Naive thymus-derived CD4-positive, alpha-beta T cell (primary cell): ENCODE measurements around the gene ZNF274. TPM values are rescaled to one million over a fixed set of nuclear protein-coding genes. Genes with fewer than 3 reads are reported as not detected.
A peak's percentile ranks its signal among the peaks of the same experiment; 100 is the strongest.

ENCODE experiments used
- ATAC-seq: fragments of 150-1000 bp; cut with Tn5 transposase; 2 replicates; pipeline ENCODE4 v1.10.0; 2021; ENCODE audit warnings: mild to moderate bottlenecking, moderate library complexity
- CTCF ChIA-PET: fragments of 350-600 bp; sonication (Branson Sonifier 250); formaldehyde crosslinking; loops from one replicate; lab custom pipeline; 2021; ENCODE audit warnings: antibody characterized with exemption; lab: Charles Lee
- POLR2A ChIA-PET: fragments of 350-600 bp; sonication (Branson Sonifier 250); formaldehyde crosslinking; loops from one replicate; lab custom pipeline; 2021; ENCODE audit warnings: antibody characterized with exemption, inconsistent platforms; lab: Charles Lee
- DNase-seq, 9 donors: peaks; one replicate each; pipeline versions ENCODE4 v3.0.0 to v3.0.0-alpha.2; 2020 to 2022; ENCODE audit warnings: mixed read lengths in 1 of 9
- H3K27ac ChIP-seq: one replicate; pipeline ENCODE4 v1.7.0; 2013; ENCODE audit warnings: mild to moderate bottlenecking, low read depth, low read length, moderate library complexity
- H3K27me3 ChIP-seq, 2 donors: one replicate each; pipeline ENCODE4 v1.7.0; 2013; ENCODE audit warnings: low read length in 2 of 2, mild to moderate bottlenecking in 2 of 2, moderate library complexity in 2 of 2; ENCODE audit not compliant: control insufficient read depth in 2 of 2, insufficient read depth in 2 of 2
- H3K36me3 ChIP-seq, 3 experiments: 1 replicate in 2 of 3; 2 replicates in 1 of 3; pipeline ENCODE4 v1.7.0; 2013; ENCODE audit warnings: low read length in 3 of 3, mild to moderate bottlenecking in 3 of 3, moderate library complexity in 1 of 3; ENCODE audit not compliant: insufficient read depth in 3 of 3, control insufficient read depth in 2 of 3
- H3K4me1 ChIP-seq, 2 donors: one replicate each; pipeline ENCODE4 v1.7.0; 2013; ENCODE audit warnings: low read length in 2 of 2, mild to moderate bottlenecking in 2 of 2, moderate library complexity in 1 of 2; ENCODE audit not compliant: control insufficient read depth in 2 of 2, insufficient read depth in 2 of 2
- H3K4me3 ChIP-seq: 2 replicates; pipeline ENCODE4 v1.7.0; 2013; ENCODE audit warnings: mild to moderate bottlenecking, low read length
- H3K9me3 ChIP-seq, 3 experiments: 1 replicate in 2 of 3; 2 replicates in 1 of 3; pipeline ENCODE4 v1.7.0; 2013; ENCODE audit warnings: low read length in 3 of 3; ENCODE audit not compliant: control insufficient read depth in 2 of 3
- H3K27ac Mint-ChIP-seq, 9 donors: one replicate each; pipeline ENCODE4 v1.8.0; 2020 to 2022; ENCODE audit warnings: mixed read lengths in 9 of 9, mild to moderate bottlenecking in 8 of 9, moderate library complexity in 5 of 9, inconsistent platforms in 2 of 9
- H3K27me3 Mint-ChIP-seq, 5 donors: one replicate each; pipeline ENCODE4 v1.8.0; 2021 to 2022; ENCODE audit warnings: mixed read lengths in 5 of 5, mild to moderate bottlenecking in 1 of 5
- H3K36me3 Mint-ChIP-seq, 5 donors: one replicate each; pipeline ENCODE4 v1.8.0; 2020 to 2022; ENCODE audit warnings: mixed read lengths in 5 of 5, mild to moderate bottlenecking in 3 of 5, inconsistent platforms in 1 of 5
- H3K4me1 Mint-ChIP-seq, 7 donors: one replicate each; pipeline ENCODE4 v1.8.0; 2020 to 2022; ENCODE audit warnings: mixed read lengths in 7 of 7, mild to moderate bottlenecking in 3 of 7, inconsistent platforms in 1 of 7
- H3K4me3 Mint-ChIP-seq, 10 donors: one replicate each; pipeline ENCODE4 v1.8.0; 2020 to 2022; ENCODE audit warnings: mild to moderate bottlenecking in 10 of 10, mixed read lengths in 10 of 10, moderate library complexity in 6 of 10, inconsistent platforms in 2 of 10
- H3K9me3 Mint-ChIP-seq, 11 donors: one replicate each; pipeline ENCODE4 v1.8.0; 2020 to 2022; ENCODE audit warnings: mixed read lengths in 11 of 11, mild to moderate bottlenecking in 4 of 11, inconsistent platforms in 1 of 11, moderate library complexity in 1 of 11
- intact Hi-C, 2 donors: fragments of 100-400 bp; cut with micrococcal nuclease; formaldehyde crosslinking; loops; one replicate each; pipeline ENCODE4 v1.15.1; 2023
- polyA plus RNA-seq, 2 donors: library from polyadenylated mRNA; unstranded; fragments of 300-500 nt; fragmentation: Illumina TruSeq; gene quantifications; one replicate each; pipeline ENCODE4 v1.2.3, GENCODE V29; 2021
- total RNA-seq, 6 experiments: library from RNA in 5 of 6; stranded (reverse) in 5 of 6; gene quantifications; 1 replicate in 5 of 6; 2 replicates in 1 of 6; pipeline ENCODE4 v1.2.3 and lab custom pipeline; 2021 to 2026

The ZNF274 gene
- total and polyA plus RNA-seq, 7 experiments from 2014 or later, result 20.1 to 91.1 (median 52.7) TPM

DNA sequence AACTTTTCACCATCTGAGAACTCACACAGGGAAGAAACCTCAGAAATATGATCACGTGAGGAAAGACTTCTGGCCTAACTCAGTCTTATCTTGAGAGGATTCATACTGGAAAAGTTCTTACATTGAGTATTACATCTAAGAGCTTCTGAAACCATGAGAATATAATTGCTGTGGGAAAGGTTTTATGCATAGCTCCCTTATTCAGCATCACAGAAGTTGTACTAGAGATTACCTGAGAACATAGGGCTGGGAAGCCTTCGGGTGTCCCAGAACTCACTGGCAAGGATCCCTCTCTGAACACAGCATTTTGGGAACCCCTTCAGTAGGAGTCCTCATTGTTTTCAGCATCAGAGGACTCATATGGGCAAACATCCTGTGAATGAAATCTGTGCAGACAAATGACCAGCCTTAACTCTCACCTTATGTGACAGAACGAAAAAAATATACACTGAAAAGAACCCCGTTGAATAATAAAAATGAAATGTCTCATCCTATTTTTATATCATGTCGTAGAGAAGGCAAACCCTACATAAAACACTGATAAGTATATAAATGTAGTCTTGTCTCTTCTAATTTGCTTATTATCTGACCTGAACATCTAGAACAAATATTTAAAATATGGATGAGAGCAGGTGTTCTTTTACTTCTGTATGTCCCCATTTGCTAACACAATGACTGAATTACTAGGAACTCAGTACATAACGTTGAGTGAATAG lies 14.2 kb downstream of the ZNF274 start:
- ChIA-PET CTCF (no interaction called here), POLR2A (interaction anchor here (0.7 to 1.5 kb wide), 3 partner anchors 11 to 1332 kb away, joined by 3 to 11 read pairs (median 4); partner anchors contain the start of gene ZNF274)
- peak overlapping the region in 2 of 10 donors; percentile 7 to 16 for H3K4me3 Mint-ChIP-seq
- Histone ChIP-seq H3K9me3 (peaks cover 34 to 96% (median 79%) of the 10 kb centered on the region in 3 experiments), H3K4me3 (peak overlapping the region; percentile 3), H3K4me1 (no peaks in the 10 kb centered on the region), H3K27me3 (no peaks in the 10 kb centered on the region), H3K36me3 (peaks cover 18 to 78% (median 53%) of the 10 kb centered on the region in 3 experiments), H3K27ac (no peak overlapping the region)
- peaks cover 8 to 95% (median 76%) of the 10 kb centered on the region in 11 donors for H3K9me3 Mint-ChIP-seq
- no peaks in the 10 kb centered on the region for H3K27me3 Mint-ChIP-seq
- H3K4me1 Mint-ChIP-seq, result peaks cover 0 to 5% (median 0%) of the 10 kb centered on the region in 7 donors
- H3K36me3 Mint-ChIP-seq, result peaks cover 40 to 88% (median 81%) of the 10 kb centered on the region in 5 donors
- intact Hi-C loops, result no loop called here
- DNase-seq (peak in 4 of 9 donors; percentile 19 to 37 (median 30)), ATAC-seq (no peak)
- H3K27ac Mint-ChIP-seq, result peak overlapping the region in 1 of 9 donors; percentile 17

DNA sequence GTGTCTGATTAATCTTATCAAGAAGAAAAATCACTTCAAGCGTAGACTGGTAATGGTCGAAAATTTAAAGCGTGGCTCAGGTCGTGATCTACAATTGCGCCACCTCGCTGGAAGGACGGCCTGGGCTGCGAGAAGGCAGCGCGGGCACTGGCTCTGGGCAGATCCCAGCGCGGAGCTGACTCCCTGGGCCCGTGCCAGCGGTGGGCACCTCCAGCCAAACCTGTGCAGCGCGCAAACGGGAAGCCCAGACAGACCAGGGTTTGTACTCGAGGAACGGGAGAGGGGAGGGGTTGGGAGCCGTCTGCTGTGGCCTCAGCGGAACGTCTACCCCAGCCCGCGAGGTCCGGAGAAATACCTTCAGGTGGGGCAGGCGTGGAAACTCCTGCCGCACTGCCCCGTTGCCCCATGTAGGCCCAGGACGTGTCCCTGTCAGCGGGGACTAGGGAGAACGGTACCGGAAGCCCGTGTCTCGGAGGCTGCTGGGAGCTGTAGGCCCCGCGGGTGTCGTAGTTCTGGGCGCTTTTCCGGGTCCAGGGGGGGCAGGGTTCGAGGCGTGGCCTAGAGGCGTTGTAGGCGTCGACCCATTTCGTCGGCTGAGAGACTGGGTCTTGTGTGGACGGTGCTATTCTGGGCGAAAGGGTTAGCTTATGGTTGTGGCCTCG lies 21.1 kb downstream of the ZNF274 start:
- ATAC-seq, result no peak
- H3K27ac ChIP-seq, result no peak overlapping the region
- peak overlapping the region in 1 of 10 donors; percentile 32 for H3K4me3 Mint-ChIP-seq
- DNase-seq, result no peak
- H3K36me3 Mint-ChIP-seq, result peaks cover 65 to 94% (median 86%) of the 10 kb centered on the region in 5 donors
- peaks cover 37 to 90% (median 48%) of the 10 kb centered on the region in 3 experiments for H3K36me3 ChIP-seq
- POLR2A ChIA-PET, result interaction anchor here (1.0 kb wide), 1 partner anchor 57 kb away, joined by 4 read pairs; no protein-coding TSS in a partner anchor
- peaks cover 0 to 17% (median 6%) of the 10 kb centered on the region in 7 donors for H3K4me1 Mint-ChIP-seq
- H3K4me3 ChIP-seq, result peak overlapping the region; percentile 5
- peaks cover 28 to 100% (median 82%) of the 10 kb centered on the region in 11 donors for H3K9me3 Mint-ChIP-seq
- no peaks in the 10 kb centered on the region for H3K27me3 ChIP-seq
- H3K27ac Mint-ChIP-seq, result no peak overlapping the region
- peaks cover 44 to 100% (median 80%) of the 10 kb centered on the region in 3 experiments for H3K9me3 ChIP-seq
- CTCF ChIA-PET, result no interaction called here
- no peaks in the 10 kb centered on the region for H3K27me3 Mint-ChIP-seq
- intact Hi-C loops, result no loop called here
- H3K4me1 ChIP-seq, result no peaks in the 10 kb centered on the region

DNA sequence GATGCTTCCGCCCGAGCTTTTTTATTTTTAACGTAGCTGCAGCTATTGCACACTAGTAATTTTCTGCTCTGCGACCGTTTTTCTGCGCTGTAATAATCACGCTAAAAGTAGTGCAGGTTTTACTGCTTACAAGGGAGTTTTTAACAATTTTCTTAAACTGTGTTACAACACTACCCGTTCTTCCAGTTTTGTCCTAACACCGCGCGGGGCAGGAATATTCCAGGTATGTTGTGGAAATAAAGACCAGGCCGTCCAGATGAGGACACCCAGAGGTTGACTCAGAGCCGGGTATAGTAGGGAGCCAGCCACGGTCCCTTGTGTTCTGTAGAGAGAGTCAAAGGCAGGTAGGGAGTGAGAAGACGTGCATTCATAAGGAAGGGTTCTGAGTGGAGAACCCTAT lies 21.7 kb downstream of the ZNF274 start:
- H3K9me3 Mint-ChIP-seq, result peaks cover 30 to 100% (median 85%) of the 10 kb centered on the region in 11 donors
- peaks cover 39 to 96% (median 48%) of the 10 kb centered on the region in 3 experiments for H3K36me3 ChIP-seq
- H3K36me3 Mint-ChIP-seq, result peaks cover 71 to 94% (median 90%) of the 10 kb centered on the region in 5 donors
- H3K27me3 Mint-ChIP-seq, result no peaks in the 10 kb centered on the region
- intact Hi-C loops, result no loop called here
- DNase-seq (no peak), ATAC-seq (no peak)
- no peaks in the 10 kb centered on the region for H3K27me3 ChIP-seq
- H3K4me1 ChIP-seq, result no peaks in the 10 kb centered on the region
- H3K9me3 ChIP-seq, result peaks cover 47 to 100% (median 78%) of the 10 kb centered on the region in 3 experiments
- H3K4me3 Mint-ChIP-seq, result peak overlapping the region in 3 of 10 donors; percentile 9 to 74 (median 47)
- ChIA-PET POLR2A (interaction anchor here (0.8 to 1.5 kb wide), 2 partner anchors 15 to 21 kb away, joined by 3 to 4 read pairs; partner anchors contain the start of gene ZNF274), CTCF (no interaction called here)
- no peak overlapping the region for H3K27ac ChIP-seq
- H3K4me3 ChIP-seq, result peak overlapping the region; percentile 15
- peaks cover 0 to 17% (median 6%) of the 10 kb centered on the region in 7 donors for H3K4me1 Mint-ChIP-seq
- peak overlapping the region in 1 of 9 donors; percentile 14 for H3K27ac Mint-ChIP-seq

DNA sequence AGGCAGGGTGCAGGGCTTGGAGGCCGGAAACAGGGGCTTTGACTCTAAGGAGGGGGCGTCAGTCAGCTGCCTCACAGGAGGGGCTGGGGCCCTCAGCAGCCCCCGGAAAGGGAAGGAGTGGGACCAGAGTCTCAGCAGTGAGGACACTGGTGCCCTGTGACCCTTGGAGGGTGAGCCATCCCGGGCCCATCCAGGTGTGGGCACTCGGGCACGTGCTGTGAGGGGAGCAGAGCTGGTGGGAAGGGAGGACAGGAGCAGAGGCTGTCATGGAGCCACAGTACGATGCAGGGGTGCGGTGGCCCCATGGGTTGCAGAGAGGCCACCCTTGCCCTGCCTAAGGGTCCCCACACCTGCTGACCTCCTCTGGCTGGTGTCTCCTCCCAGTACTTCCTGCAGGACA lies 26.7 kb downstream of the ZNF274 start:
- H3K4me1 ChIP-seq, result no peaks in the 10 kb centered on the region
- no peak overlapping the region for H3K4me3 ChIP-seq
- ChIA-PET POLR2A (interaction anchor here (0.6 to 1.3 kb wide), 2 partner anchors 15 to 20 kb away, joined by 3 read pairs; no protein-coding TSS in a partner anchor), CTCF (no interaction called here)
- H3K4me1 Mint-ChIP-seq, result peaks cover 0 to 11% (median 3%) of the 10 kb centered on the region in 7 donors
- intact Hi-C loops, result no loop called here
- no peak for ATAC-seq
- H3K27ac Mint-ChIP-seq, result no peak overlapping the region
- no peak overlapping the region for H3K27ac ChIP-seq
- H3K36me3 ChIP-seq, result peaks cover 59 to 87% (median 63%) of the 10 kb centered on the region in 3 experiments
- peak overlapping the region in 2 of 10 donors; percentile 31 to 49 for H3K4me3 Mint-ChIP-seq
- no peaks in the 10 kb centered on the region for H3K27me3 ChIP-seq
- H3K9me3 Mint-ChIP-seq, result peaks cover 26 to 100% (median 92%) of the 10 kb centered on the region in 11 donors
- H3K36me3 Mint-ChIP-seq, result peaks cover 71 to 99% (median 95%) of the 10 kb centered on the region in 5 donors
- no peaks in the 10 kb centered on the region for H3K27me3 Mint-ChIP-seq
- H3K9me3 ChIP-seq, result peaks cover 58 to 100% (median 80%) of the 10 kb centered on the region in 3 experiments
- DNase-seq, result no peak

DNA sequence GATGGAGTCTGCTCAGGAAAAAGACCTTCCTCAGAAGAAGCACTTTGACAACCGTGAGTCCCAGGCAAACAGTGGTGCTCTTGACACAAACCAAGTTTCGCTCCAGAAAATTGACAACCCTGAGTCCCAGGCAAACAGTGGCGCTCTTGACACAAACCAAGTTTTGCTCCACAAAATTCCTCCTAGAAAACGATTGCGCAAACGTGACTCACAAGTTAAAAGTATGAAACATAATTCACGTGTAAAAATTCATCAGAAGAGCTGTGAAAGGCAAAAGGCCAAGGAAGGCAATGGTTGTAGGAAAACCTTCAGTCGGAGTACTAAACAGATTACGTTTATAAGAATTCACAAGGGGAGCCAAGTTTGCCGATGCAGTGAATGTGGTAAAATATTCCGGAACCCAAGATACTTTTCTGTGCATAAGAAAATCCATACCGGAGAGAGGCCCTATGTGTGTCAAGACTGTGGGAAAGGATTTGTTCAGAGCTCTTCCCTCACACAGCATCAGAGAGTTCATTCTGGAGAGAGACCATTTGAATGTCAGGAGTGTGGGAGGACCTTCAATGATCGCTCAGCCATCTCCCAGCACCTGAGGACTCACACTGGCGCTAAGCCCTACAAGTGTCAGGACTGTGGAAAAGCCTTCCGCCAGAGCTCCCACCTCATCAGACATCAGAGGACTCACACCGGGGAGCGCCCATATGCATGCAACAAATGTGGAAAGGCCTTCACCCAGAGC lies 29.6 kb downstream of the ZNF274 start:
- no peaks in the 10 kb centered on the region for H3K4me1 ChIP-seq
- peaks cover 0 to 3% (median 0%) of the 10 kb centered on the region in 7 donors for H3K4me1 Mint-ChIP-seq
- ATAC-seq (no peak), DNase-seq (no peak)
- peak overlapping the region; percentile 2 for H3K4me3 ChIP-seq
- peaks cover 41 to 100% (median 65%) of the 10 kb centered on the region in 3 experiments for H3K9me3 ChIP-seq
- POLR2A ChIA-PET, result no interaction called here
- H3K27me3 ChIP-seq, result no peaks in the 10 kb centered on the region
- no peak overlapping the region for H3K27ac ChIP-seq
- peaks cover 12 to 99% (median 83%) of the 10 kb centered on the region in 11 donors for H3K9me3 Mint-ChIP-seq
- H3K36me3 Mint-ChIP-seq, result peaks cover 45 to 77% (median 69%) of the 10 kb centered on the region in 5 donors
- no peak overlapping the region for H3K27ac Mint-ChIP-seq
- no peaks in the 10 kb centered on the region for H3K27me3 Mint-ChIP-seq
- intact Hi-C loops, result no loop called here
- CTCF ChIA-PET, result no interaction called here
- no peak overlapping the region for H3K4me3 Mint-ChIP-seq
- H3K36me3 ChIP-seq, result peaks cover 41 to 57% (median 44%) of the 10 kb centered on the region in 3 experiments

DNA sequence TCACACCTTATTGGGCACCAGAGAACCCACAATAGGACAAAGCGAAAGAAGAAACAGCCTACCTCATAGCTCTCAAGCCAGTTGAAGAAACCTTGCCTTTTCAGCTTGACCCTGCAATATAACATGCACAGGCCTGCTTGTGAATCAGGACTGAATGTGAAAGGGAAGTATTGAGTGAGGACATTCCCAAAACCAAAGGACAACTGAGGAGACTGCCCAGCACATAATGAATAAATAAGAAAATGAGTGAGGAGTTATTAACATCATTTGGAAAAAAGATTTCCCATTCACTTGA lies 30.2 kb downstream of the ZNF274 start:
- Mint-ChIP-seq H3K36me3 (peaks cover 40 to 71% (median 64%) of the 10 kb centered on the region in 5 donors), H3K4me1 (peaks cover 0 to 3% (median 0%) of the 10 kb centered on the region in 7 donors), H3K27me3 (no peaks in the 10 kb centered on the region), H3K4me3 (no peak overlapping the region), H3K27ac (no peak overlapping the region), H3K9me3 (peaks cover 7 to 99% (median 83%) of the 10 kb centered on the region in 11 donors)
- Histone ChIP-seq H3K9me3 (peaks cover 36 to 100% (median 62%) of the 10 kb centered on the region in 3 experiments), H3K27me3 (no peaks in the 10 kb centered on the region), H3K4me1 (no peaks in the 10 kb centered on the region), H3K36me3 (peaks cover 36 to 52% (median 38%) of the 10 kb centered on the region in 3 experiments), H3K27ac (no peak overlapping the region), H3K4me3 (peak overlapping the region; percentile 2)
- ChIA-PET POLR2A (no interaction called here), CTCF (no interaction called here)
- ATAC-seq (no peak), DNase-seq (no peak)
- intact Hi-C loops, result no loop called here
